Hepatocyte (in vitro differentiated cells): Measurements from ENCODE around the gene MAD1L1.

Source experiments
- CTCF ChIP-seq: fragments of 200-600 bp; sonication (generic); IDR thresholded peaks from 2 replicates; pipeline ENCODE4 v1.5.1; 2016; ENCODE audit warnings: antibody characterized with exemption, mild to moderate bottlenecking; ENCODE audit not compliant: poor library complexity
- EZH2 ChIP-seq: fragments of 200-600 bp; sonication (generic); IDR thresholded peaks from 2 replicates; pipeline ENCODE4 v1.6.1; 2016; ENCODE audit warnings: antibody characterized with exemption, mild to moderate bottlenecking, borderline replicate concordance
- EZH2phosphoT487 ChIP-seq: fragments of 200-600 bp; sonication (generic); IDR thresholded peaks from one replicate; pipeline ENCODE4 v1.6.1; 2018; ENCODE audit warnings: antibody characterized with exemption, mild to moderate bottlenecking, low read depth, moderate library complexity; ENCODE audit not compliant: unreplicated experiment, severe bottlenecking

GRCh38 chr7:2028733-2029132, 204.0 kb downstream of the MAD1L1 start:
- TF ChIP-seq CTCF (no peak), EZH2 (no peak), EZH2phosphoT487 (no peak)
